Heart left ventricle (tissue), 13 donors: Measurements from ENCODE around the gene SREBF1.

Source experiments
- POLR2A ChIP-seq, 2 donors: fragments of 450-650 bp; IDR thresholded peaks; one replicate each; pipeline ENCODE4 v1.6.1; 2017; ENCODE audit warnings: antibody characterized with exemption in 2 of 2, mild to moderate bottlenecking in 2 of 2, moderate library complexity in 2 of 2
- TF ChIP-seq, protein P1 (sequence below), 12 donors: fragments of 200-600 bp; sonication (generic) in 4 of 12; IDR thresholded peaks; one replicate each; pipeline versions ENCODE4 v1.5.0 to v1.8.0; 2018 to 2022; ENCODE audit warnings: antibody characterized with exemption in 12 of 12, mild to moderate bottlenecking in 5 of 12
- donor health status: ischemic (EF 13 %, LVEDD 7.1; RV severe dilation, severe dysfunction).
- donor health status: DM: no; HTN: yes; CAD: no.
- donor health status: DM: no; HTN: no; CAD: no.
- donor health status: ischemic (EF 25% LVEDD 6.9; RV normal size, moderate dysfunction).
- donor health status: ischemic (EF 25% LVEDD 5.7; RV mildly dilated, moderate dysfunction).
- donor health status: ischemic (EF 35%, LVEDD 5.7; RV mildly dilated, moderate dysfunction).
- donor health status: nonischemic (EF 11% LVEDD 7.7; RV severe dilation, severe dysfunction).
- donor health status: DM: yes; HTN: yes; CAD: no.
- donor health status: PGD.
- donor health status: ischemic (EF 29% LVEDD 5.4; RV normal size, mild dysfunction).
- donor health status: nonischemic (EF 23%, LVEDD 6.1; RV moderate dilation, normal function).

DNA sequence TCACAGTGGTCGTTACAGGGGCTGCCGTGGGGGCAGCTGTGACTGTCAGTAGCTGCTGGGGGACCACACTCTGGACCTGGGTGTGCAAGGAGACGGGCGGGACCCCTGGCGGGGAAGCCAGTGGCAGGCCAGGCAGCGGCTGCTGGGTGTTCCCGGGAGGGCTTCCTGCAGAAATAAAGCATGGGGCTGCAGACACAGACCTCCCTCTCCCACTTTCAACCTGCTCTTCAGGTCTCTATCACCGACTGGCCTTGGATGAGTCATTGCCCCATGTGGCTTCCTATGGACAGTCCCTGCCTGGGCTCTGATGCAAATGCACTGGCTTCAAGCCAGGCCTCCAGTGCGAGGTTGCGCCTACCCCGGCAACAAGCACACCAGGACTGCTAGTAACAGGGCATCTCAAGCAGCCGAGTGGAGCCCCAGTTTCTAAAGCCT lies 17.2 kb downstream of the SREBF1 start:
- no peak for TF ChIP-seq POLR2A (IDR thresholded peaks at IDR 0.05)
- TF ChIP-seq, protein P1, sequence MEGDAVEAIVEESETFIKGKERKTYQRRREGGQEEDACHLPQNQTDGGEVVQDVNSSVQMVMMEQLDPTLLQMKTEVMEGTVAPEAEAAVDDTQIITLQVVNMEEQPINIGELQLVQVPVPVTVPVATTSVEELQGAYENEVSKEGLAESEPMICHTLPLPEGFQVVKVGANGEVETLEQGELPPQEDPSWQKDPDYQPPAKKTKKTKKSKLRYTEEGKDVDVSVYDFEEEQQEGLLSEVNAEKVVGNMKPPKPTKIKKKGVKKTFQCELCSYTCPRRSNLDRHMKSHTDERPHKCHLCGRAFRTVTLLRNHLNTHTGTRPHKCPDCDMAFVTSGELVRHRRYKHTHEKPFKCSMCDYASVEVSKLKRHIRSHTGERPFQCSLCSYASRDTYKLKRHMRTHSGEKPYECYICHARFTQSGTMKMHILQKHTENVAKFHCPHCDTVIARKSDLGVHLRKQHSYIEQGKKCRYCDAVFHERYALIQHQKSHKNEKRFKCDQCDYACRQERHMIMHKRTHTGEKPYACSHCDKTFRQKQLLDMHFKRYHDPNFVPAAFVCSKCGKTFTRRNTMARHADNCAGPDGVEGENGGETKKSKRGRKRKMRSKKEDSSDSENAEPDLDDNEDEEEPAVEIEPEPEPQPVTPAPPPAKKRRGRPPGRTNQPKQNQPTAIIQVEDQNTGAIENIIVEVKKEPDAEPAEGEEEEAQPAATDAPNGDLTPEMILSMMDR (IDR thresholded peaks at IDR 0.05) = no peak
